Stimulated activated CD4-positive, alpha-beta T cell treated with anti-CD3 and anti-CD28 coated beads, Interleukin-1b, Interleukin-23, amount 100 ng/mL, for 4 hours (primary cell): ENCODE data around the gene CCDC200.
"Not testable (repeated sequence)": the region's sequence is repeated elsewhere in the genome, so short reads cannot be mapped to it uniquely, and the experiment has no call there.

Experiments used
- DNase-seq, 2 donors: peaks; one replicate each; pipeline ENCODE4 v3.0.0-alpha.2; 2020; ENCODE audit warnings: low read depth in 2 of 2

CCDC200 gene

GRCh38 chr17:43216369-43216761 lies 12.1 kb downstream of the CCDC200 start:
- no peak for DNase-seq

- DNase-seq = no peak
Observed at GRCh38 chr17:43215341-43215740, 13.1 kb downstream of the CCDC200 start.

DNA sequence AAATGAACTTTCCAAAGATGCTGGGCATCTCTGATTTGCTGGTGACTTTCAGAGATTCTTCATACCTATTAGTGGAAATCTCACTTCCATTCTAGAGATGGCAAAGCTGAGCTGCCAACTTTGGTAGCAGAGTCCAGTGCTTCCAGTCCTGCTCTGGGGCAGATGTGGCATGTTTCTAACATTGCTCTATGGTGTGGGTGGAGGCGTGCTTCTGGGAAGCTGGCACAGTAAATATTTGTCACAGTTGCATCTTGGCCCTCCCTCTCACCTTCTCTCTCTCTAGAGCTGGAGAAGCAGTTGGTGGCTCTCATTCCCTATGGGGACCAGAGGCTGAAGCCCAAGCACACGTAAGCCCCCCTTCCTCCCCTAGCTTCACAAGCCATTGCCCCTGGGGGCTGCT lies 14.9 kb downstream of the CCDC200 start:
- no peak for DNase-seq

DNA sequence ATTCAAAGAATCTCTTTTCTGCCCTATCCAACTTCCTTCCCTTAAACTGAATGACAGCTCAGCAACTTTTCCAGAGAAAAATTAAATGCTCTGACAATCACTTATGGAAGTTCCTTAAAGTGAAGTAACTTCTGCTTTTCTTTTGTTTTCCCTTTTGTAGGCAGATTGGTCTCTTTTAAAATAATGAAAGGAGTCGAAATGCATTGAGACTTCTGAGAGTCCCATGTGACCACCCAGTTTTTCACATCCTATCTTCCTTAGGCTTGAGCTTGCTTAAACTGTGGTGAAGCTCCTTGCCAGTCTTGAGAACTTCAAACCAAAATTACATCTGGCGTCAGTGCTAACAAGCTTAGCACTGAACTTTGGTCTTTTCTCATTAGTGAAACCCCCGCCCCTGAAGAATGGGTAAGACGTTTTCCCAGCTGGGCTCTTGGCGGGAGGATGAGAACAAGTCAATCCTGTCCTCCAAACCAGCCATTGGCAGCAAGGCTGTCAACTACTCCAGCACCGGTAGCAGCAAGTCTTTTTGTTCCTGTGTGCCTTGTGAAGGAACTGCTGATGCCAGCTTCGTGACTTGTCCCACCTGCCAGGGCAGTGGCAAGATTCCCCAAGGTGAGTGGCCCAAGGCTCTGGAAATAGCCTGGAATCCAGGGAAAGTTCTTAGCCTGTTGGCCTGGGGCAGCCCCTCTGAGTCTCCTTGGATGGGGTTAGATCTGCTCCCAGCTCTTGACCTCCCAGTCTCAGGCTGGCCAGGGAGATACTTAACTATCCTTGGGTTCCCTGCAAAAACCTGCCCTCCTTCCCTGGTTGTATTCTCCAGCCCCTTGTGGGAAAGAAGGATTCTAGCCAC lies 15.6 kb downstream of the CCDC200 start:
- no peak for DNase-seq

DNA sequence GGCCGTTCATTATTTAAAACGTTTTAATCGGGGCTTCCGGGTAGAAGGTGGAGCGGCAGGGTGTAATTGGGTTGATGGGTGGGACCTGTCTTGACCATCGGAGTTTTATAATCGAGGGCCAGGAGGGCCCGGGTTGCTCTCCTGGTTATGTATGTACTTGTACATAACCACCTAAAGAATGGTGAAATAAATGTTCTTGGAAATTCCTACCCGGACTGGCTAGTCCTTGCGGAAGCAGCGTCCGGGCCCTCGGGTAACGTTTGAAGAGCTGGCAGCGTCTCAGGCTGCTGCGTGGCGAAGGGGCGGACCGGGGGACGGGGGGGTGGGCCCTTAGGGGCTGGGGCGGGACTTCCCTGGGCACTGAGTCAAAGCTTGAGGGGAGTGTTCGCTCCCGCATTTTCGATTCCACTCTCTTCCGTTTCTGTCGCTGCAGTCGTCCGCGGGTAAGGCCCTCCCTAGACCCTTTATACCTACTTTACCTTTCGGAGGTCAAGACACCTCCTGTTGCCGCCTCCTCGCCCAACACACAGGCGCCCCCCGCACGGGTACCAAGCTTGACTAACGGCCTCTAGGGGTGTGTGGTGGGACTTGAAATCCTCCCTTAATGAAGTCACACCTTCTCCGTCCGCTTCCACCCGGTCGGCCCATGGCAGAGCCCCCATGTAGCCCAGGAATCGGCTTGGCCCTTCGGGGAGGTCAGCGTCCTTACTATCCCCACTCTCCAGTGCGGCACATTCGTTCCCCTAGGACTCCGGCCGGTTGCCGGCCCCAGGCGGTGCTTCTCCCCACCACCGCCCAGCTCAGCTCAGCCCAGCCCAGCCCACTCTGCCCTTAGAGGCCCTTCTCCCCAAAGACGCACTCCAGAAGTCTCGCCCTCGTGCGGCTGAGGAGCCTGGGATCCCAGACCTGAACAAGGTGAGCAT lies 16.7 kb downstream of the CCDC200 start, which contains the start of gene TMEM106A:
Gene TMEM106A, plus strand, starts transcription at position 396 of the 923 bp plus-strand sequence. CDS start 1,167 bp downstream, outside the sequence.
- DNase-seq = peak; percentile 55 to 63

GRCh38 chr17:43211123-43211479 lies 17.3 kb downstream of the CCDC200 start:
- DNase-seq = no peak

GRCh38 chr17:43210576-43210975 lies 17.8 kb downstream of the CCDC200 start:
- DNase-seq = no peak

DNA sequence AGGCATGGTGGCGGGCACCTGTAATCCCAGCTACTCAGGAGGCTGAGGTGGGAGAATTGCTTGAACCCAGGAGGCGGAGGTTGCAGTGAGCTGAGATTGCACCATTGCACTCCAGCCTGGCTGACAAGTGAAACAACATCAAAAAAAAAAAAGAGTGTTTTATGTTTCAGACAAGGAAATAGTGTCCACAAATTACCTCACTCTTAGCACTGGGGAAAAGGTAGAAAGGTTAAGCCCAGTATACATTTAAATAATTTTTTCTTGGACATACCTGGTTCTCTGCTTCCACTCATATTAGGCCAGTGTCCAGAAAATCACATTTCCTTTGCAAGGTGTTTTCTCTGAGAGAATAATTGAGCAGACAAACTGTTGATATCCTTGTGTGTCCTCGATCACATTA lies 25.4 kb downstream of the CCDC200 start:
- not testable (repeated sequence) for DNase-seq

DNA sequence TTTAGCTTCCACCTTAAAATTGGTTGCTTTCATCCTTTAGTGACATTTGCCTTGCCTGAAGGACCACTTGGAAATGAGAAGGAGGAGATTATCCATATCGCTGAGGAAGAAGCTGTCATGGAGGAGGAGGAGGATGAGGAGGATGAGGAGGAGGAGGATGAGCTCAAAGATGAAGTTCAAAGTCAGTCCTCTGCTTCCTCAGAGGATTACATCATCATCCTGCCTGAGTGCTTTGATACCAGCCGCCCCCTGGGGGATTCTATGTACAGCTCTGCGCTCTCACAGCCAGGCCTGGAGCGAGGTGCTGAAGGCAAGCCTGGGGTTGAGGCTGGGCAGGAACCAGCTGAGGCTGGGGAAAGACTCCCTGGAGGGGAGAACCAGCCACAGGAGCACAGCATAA lies 28.3 kb downstream of the CCDC200 start:
- DNase-seq = no peak

GRCh38 chr17:43199633-43200032 lies 28.8 kb downstream of the CCDC200 start:
- no peak for DNase-seq

DNA sequence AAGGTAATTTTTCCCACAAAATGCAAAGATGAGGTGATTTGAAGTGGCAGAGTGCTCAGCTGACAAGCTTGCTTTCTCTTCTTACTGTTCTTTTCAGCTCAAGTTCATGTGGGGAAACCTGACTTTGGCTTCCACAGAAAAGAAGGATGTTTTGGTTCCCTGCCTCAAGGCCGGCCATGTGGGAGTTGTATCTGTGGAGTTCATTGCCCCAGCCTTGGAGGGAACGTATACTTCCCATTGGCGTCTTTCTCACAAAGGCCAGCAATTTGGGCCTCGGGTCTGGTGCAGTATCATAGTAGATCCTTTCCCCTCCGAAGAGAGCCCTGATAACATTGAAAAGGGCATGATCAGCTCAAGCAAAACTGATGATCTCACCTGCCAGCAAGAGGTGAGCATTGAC lies 35.2 kb downstream of the CCDC200 start:
- no peak for DNase-seq

DNA sequence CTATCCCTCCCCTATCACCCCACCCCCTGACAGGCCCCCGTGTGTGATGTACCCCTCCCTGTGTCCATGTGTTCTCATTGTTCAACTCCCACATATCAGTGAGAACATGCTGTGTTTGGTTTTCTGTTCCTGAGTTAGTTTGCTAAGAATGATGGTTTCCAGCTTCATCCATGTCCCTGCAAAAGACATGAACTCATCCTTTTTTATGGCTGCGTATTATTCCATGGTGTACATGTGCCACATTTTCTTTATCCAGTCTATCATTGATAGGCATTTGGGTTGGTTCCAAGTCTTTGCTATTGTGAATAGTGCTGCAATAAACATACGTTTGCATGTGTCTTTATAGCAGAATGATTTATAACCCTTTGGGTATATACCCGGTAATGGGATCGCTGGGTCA lies 41.8 kb downstream of the CCDC200 start:
- not testable (repeated sequence) for DNase-seq

DNA sequence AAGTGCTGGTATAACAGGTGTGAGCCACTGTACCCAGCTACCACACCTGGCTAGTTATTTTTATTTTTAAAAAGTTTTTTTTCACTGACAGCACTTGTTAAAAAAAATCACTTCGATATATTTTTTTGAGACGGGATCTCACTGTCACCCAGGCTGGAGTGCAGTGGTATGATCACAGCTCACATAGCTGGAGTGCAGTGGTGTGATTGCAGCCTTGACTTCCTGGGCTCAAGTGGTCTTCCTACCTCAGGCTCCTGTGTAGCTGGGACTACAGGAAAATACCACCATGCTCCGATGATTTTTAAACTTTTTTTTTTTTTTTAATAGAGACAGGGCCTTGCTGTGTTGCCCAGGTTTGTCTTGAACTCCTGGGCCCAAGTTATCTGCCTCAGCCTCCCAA lies 44.5 kb downstream of the CCDC200 start:
- no peak for DNase-seq

DNA sequence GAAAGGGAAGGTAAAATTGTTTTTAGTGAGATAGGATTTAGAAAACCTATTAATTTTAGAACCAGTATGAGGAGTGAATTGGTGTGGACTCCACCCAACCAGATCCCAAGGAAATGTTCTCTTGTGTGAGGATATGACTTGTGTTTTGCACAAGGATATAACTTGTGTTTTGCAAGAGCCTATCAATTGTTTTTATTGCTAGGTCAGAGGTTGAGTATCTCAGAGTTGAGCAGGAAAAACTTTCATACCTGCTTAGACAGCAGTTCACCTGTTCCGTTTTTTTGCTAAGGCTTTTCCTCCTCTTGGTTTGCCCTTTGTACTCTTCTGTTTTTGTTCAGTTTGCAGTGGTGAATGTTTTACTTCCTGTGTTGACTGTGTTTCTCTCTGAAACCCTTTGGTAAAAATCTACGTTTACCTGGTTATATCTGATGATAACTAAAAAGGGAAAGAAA lies 52.3 kb downstream of the CCDC200 start:
- no peak for DNase-seq

DNA sequence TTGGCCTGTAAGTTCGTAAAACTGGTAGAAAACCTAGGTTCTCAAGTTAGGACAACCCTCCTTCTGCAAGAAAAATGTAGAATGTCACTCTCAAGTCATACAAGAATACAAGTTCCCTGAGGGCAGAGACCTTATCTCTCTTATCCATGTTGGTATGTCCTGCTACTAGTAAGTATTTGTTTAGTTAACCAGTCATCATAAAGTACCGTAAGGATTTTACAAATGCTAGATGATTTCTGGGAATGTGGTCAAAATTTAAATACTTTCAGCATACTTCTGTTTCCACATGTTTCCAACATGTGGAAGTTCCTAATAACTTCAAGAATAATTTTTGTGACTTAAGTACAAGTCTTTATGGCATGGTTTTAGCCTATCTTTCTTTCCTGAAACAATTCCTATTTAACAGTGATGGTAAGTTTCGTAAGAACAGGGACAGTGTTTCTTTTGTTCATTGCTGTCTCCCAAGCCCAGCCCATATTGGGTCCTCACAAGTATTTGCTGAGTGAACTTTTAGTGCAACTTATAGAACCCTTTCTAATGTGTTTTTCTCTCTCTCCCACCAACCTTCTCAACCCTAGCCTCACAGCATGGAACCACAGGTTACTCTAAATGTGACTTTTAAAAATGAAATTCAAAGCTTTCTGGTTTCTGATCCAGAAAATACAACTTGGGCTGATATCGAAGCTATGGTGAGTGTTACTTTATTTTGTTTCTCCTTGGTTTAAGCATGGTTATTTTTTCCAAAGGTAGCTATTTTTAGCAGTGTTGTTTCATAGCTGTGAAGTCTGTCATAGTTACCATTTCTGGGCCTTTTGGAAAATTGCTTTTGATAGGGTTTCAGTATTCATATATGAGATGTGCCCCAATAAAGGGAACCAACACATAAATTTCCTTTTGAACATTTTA lies 53.0 kb downstream of the CCDC200 start:
- no peak for DNase-seq

DNA sequence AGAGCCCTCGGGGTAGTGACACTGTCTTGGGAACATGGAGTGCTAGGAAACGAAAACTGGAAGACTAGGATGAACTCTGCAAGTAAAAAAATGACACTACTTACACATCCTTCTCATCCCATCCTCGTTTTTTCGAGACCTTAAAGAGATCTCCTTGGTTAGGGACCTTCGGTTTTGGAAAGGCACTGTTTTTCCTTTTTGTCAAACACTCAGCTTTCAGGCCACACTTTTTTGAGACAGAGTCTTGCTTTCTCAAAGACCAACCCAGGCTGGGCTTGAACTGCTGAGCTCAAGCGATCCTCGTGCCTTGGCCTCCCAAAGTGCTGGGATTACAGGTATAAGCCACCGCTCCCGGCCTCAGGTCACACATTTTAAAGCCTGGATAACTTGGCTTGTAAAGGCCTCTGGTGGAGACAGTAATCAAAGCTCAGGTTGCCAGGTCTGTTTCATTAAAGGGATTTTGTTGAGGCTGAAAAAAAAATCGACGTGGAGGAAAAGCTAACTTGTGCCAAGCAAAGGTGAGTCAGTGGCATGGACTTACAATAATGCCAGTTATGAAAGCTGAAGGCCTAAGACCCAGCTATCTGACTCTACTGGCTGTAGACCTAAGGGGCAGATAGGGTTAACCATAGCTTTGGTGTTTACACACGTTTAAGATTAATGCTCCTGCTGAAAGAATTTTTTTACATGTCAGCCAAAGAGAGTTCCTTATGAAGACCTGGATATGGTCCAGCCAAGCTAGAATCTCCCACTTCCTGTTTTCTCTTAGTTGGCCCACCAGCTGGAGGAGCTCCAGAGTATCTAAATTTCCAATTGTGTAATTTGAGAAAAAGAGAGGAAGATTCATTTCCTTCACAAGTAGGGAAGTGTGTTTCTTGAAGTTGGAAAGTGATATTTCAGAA lies 56.6 kb downstream of the CCDC200 start:
- no peak for DNase-seq
